HepG2 (cell line): ENCODE measurements around the gene ADGRG6. TPM values are rescaled to one million over a fixed set of nuclear protein-coding genes. Genes with fewer than 3 reads are reported as not detected.

Experiments used
- CREB1 ChIP-seq, 2 experiments: fragments of 450-650 bp in 1 of 2; IDR thresholded peaks; 2 replicates each; pipeline ENCODE4 v1.6.1; 2016 to 2017; ENCODE audit warnings: control low read depth in 1 of 2, mild to moderate bottlenecking in 1 of 2, missing compliant biosample characterization in 1 of 2, missing genetic modification characterization in 1 of 2
- FOXC1 ChIP-seq: sonication (generic); formaldehyde crosslinking; IDR thresholded peaks from 2 replicates; pipeline ENCODE4 v1.8.0; 2022; ENCODE audit warnings: mild to moderate bottlenecking, missing genetic modification reagents, borderline replicate concordance
- GABPA ChIP-seq, 2 experiments: IDR thresholded peaks; 2 replicates each; pipeline ENCODE4 v1.6.1; 2011 to 2016; ENCODE audit warnings: low read depth in 2 of 2, low read length in 1 of 2, missing biosample characterization in 1 of 2, missing genetic modification characterization in 1 of 2
- MED13 ChIP-seq: sonication (generic); formaldehyde crosslinking; IDR thresholded peaks from 2 replicates; pipeline ENCODE4 v1.5.0; 2020; ENCODE audit warnings: missing genetic modification reagents
- NAIF1 ChIP-seq: sonication (generic); formaldehyde crosslinking; IDR thresholded peaks from 2 replicates; pipeline ENCODE4 v1.5.0; 2020; ENCODE audit warnings: mild to moderate bottlenecking, missing genetic modification reagents, borderline replicate concordance
- ONECUT2 ChIP-seq: sonication (generic); formaldehyde crosslinking; IDR thresholded peaks from 2 replicates; pipeline ENCODE4 v1.4.0; 2020; ENCODE audit warnings: missing genetic modification reagents
- PTBP1 ChIP-seq: fragments of 200-400 bp; formaldehyde crosslinking; IDR thresholded peaks from 2 replicates; pipeline ENCODE4 v1.6.1; 2018; ENCODE audit warnings: low read length, low read depth; ENCODE audit not compliant: poor library complexity, severe bottlenecking
- RBFOX2 ChIP-seq: fragments of 200-400 bp; formaldehyde crosslinking; IDR thresholded peaks from 2 replicates; pipeline ENCODE4 v1.6.1; 2017; ENCODE audit warnings: low read depth, mild to moderate bottlenecking, low read length
- TRIM24 ChIP-seq: sonication (generic); formaldehyde crosslinking; IDR thresholded peaks from 2 replicates; pipeline ENCODE4 v1.8.0; 2022; ENCODE audit warnings: mild to moderate bottlenecking, missing genetic modification reagents
- ZFYVE20 ChIP-seq: sonication (generic); formaldehyde crosslinking; IDR thresholded peaks from 2 replicates; pipeline ENCODE4 v1.8.0; 2023; ENCODE audit warnings: low read depth, mild to moderate bottlenecking, moderate library complexity, missing genetic modification reagents, borderline replicate concordance
- ZNF335 ChIP-seq: sonication (generic); formaldehyde crosslinking; IDR thresholded peaks from 2 replicates; pipeline ENCODE4 v1.4.0; 2020; ENCODE audit warnings: missing genetic modification reagents
- ZNF547 ChIP-seq: sonication (generic); formaldehyde crosslinking; IDR thresholded peaks from 2 replicates; pipeline ENCODE4 v1.5.1; 2020; ENCODE audit warnings: mild to moderate bottlenecking, missing genetic modification reagents
- polyA plus RNA-seq, 8 experiments: library from polyadenylated mRNA; depleted of rRNA in 3 of 8; stranded (reverse) in 7 of 8; unstranded in 1 of 8; fragments of >200 nt; fragmentation: Illumina TruSeq in 4 of 8; extraction: Trizol in 4 of 8; gene quantifications; 2 replicates each; pipeline versions ENCODE4 v1.2.1 to v1.2.3, GENCODE V29; 2011 to 2016; ENCODE audit warnings: low read depth in 4 of 8, missing spikeins in 1 of 8, mixed read lengths in 1 of 8; ENCODE audit not compliant: insufficient read depth in 1 of 8
- total RNA-seq, 5 experiments: library from RNA; depleted of rRNA; stranded (reverse); fragments of >200 nt; fragmentation: Illumina TruSeq; extraction: Trizol; gene quantifications; 2 replicates each; pipeline ENCODE4 v1.2.3, GENCODE V29; 2016; ENCODE audit warnings: low read depth in 1 of 5
- TF ChIP-seq, protein P1 (sequence below): sonication (generic); formaldehyde crosslinking; IDR thresholded peaks from 2 replicates; pipeline ENCODE4 v1.8.0; 2022; ENCODE audit warnings: mild to moderate bottlenecking, missing genetic modification reagents
- TF ChIP-seq, protein P2 (sequence below): sonication (generic); formaldehyde crosslinking; IDR thresholded peaks from 2 replicates; pipeline ENCODE4 v1.5.1; 2020; ENCODE audit warnings: missing genetic modification reagents, mild to moderate bottlenecking, borderline replicate concordance
- TF ChIP-seq, protein P3 (sequence below): sonication (generic); formaldehyde crosslinking; IDR thresholded peaks from 2 replicates; pipeline ENCODE4 v1.4.0; 2020; ENCODE audit warnings: mild to moderate bottlenecking, missing genetic modification reagents
- TF ChIP-seq, protein P4 (sequence below): sonication (generic); formaldehyde crosslinking; IDR thresholded peaks from 2 replicates; pipeline ENCODE4 v1.4.0; 2020; ENCODE audit warnings: missing genetic modification reagents, mild to moderate bottlenecking, borderline replicate concordance
- TF ChIP-seq, protein P5 (sequence below): IDR thresholded peaks from 2 replicates; pipeline ENCODE4 v1.6.1; 2016; ENCODE audit warnings: mild to moderate bottlenecking, missing biosample characterization, missing genetic modification reagents
- TF ChIP-seq, protein P6 (sequence below): sonication (generic); formaldehyde crosslinking; conservative IDR thresholded peaks from 2 replicates; pipeline ENCODE4 v1.8.0; 2022; ENCODE audit warnings: missing genetic modification reagents

ADGRG6 gene
- total and polyA plus RNA-seq, 2 of the 13 experiments (the other 11 are each of a cell fraction or from before 2014, with no cell fraction given): 129 to 249 TPM

DNA sequence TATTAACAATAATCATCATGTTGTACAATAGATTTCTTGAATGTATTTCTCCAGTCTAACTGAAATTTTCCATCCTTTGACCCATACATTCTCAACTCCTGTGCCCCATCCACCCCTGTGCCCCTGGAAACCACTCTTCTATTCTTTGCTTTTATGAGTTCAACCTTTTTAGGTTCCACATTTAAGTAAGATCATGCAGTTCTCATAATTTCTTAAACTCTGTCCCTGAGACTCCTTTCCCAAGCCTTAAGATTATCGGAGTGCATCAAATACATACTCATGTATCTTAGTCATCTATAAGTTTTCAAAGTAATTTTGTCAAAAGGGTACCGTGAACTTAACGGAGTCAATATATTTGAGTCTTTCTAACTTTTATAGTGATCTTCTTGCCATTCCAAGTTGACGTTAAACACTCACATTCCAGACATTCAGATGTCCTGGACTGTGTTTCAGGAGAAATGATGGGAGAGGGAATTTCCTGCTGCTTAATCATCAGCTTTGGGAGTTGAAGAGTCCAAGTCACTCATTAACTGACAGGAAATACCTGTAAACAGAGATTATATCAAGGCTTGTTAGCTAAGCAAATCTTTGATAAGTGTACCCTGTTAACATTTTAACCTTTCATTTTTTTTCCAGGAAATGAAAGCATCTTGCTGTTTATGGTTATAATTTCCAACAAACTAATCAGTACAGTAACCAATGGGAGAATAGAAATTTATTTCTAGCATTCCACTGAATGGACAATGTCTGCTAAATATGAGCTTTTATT, 73.3 kb downstream of the ADGRG6 start (continued):
- TF ChIP-seq RBFOX2 (peak; percentile 56), TRIM24 (no peak), ZNF335 (CRISPR knock-in tag) (peak; percentile 54; the same call in 1 of the 2 replicates), PTBP1 (no peak), GABPA (IDR thresholded peaks at IDR 0.05; ENCODE audit: low read depth, low read length) (no peak), GABPA (CRISPR knock-in tag; IDR thresholded peaks at IDR 0.05; ENCODE audit: low read depth) (peak; percentile 61), ONECUT2 (CRISPR knock-in tag) (peak; percentile 48; the same call in 1 of the 2 replicates), NAIF1 (CRISPR knock-in tag) (no peak), CREB1 (IDR thresholded peaks at IDR 0.05) (no peak), CREB1 (CRISPR knock-in tag; IDR thresholded peaks at IDR 0.05) (peak; percentile 87), ZNF547 (CRISPR knock-in tag) (no peak), FOXC1 (CRISPR knock-in tag) (no peak), MED13 (peak; percentile 97), ZFYVE20 (CRISPR knock-in tag) (no peak)
- TF ChIP-seq, protein P1, sequence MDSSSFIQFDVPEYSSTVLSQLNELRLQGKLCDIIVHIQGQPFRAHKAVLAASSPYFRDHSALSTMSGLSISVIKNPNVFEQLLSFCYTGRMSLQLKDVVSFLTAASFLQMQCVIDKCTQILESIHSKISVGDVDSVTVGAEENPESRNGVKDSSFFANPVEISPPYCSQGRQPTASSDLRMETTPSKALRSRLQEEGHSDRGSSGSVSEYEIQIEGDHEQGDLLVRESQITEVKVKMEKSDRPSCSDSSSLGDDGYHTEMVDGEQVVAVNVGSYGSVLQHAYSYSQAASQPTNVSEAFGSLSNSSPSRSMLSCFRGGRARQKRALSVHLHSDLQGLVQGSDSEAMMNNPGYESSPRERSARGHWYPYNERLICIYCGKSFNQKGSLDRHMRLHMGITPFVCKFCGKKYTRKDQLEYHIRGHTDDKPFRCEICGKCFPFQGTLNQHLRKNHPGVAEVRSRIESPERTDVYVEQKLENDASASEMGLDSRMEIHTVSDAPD: no peak
- TF ChIP-seq, protein P2, sequence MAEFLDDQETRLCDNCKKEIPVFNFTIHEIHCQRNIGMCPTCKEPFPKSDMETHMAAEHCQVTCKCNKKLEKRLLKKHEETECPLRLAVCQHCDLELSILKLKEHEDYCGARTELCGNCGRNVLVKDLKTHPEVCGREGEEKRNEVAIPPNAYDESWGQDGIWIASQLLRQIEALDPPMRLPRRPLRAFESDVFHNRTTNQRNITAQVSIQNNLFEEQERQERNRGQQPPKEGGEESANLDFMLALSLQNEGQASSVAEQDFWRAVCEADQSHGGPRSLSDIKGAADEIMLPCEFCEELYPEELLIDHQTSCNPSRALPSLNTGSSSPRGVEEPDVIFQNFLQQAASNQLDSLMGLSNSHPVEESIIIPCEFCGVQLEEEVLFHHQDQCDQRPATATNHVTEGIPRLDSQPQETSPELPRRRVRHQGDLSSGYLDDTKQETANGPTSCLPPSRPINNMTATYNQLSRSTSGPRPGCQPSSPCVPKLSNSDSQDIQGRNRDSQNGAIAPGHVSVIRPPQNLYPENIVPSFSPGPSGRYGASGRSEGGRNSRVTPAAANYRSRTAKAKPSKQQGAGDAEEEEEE: no peak
- TF ChIP-seq, protein P3, sequence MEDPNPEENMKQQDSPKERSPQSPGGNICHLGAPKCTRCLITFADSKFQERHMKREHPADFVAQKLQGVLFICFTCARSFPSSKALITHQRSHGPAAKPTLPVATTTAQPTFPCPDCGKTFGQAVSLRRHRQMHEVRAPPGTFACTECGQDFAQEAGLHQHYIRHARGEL: no peak
- TF ChIP-seq, protein P4, sequence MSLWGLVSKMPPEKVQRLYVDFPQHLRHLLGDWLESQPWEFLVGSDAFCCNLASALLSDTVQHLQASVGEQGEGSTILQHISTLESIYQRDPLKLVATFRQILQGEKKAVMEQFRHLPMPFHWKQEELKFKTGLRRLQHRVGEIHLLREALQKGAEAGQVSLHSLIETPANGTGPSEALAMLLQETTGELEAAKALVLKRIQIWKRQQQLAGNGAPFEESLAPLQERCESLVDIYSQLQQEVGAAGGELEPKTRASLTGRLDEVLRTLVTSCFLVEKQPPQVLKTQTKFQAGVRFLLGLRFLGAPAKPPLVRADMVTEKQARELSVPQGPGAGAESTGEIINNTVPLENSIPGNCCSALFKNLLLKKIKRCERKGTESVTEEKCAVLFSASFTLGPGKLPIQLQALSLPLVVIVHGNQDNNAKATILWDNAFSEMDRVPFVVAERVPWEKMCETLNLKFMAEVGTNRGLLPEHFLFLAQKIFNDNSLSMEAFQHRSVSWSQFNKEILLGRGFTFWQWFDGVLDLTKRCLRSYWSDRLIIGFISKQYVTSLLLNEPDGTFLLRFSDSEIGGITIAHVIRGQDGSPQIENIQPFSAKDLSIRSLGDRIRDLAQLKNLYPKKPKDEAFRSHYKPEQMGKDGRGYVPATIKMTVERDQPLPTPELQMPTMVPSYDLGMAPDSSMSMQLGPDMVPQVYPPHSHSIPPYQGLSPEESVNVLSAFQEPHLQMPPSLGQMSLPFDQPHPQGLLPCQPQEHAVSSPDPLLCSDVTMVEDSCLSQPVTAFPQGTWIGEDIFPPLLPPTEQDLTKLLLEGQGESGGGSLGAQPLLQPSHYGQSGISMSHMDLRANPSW: peak; percentile 92; the same call in 1 of the 2 replicates
- TF ChIP-seq, protein P5, sequence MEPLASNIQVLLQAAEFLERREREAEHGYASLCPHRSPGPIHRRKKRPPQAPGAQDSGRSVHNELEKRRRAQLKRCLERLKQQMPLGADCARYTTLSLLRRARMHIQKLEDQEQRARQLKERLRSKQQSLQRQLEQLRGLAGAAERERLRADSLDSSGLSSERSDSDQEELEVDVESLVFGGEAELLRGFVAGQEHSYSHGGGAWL (CRISPR knock-in tag): no peak
- TF ChIP-seq, protein P6, sequence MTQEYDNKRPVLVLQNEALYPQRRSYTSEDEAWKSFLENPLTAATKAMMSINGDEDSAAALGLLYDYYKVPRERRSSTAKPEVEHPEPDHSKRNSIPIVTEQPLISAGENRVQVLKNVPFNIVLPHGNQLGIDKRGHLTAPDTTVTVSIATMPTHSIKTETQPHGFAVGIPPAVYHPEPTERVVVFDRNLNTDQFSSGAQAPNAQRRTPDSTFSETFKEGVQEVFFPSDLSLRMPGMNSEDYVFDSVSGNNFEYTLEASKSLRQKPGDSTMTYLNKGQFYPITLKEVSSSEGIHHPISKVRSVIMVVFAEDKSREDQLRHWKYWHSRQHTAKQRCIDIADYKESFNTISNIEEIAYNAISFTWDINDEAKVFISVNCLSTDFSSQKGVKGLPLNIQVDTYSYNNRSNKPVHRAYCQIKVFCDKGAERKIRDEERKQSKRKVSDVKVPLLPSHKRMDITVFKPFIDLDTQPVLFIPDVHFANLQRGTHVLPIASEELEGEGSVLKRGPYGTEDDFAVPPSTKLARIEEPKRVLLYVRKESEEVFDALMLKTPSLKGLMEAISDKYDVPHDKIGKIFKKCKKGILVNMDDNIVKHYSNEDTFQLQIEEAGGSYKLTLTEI: no peak
